ENCODE data around the gene SMAD3. TPM values are rescaled to one million over a fixed set of nuclear protein-coding genes. Genes with fewer than 3 reads are reported as not detected.

Gene SMAD3
- total and polyA plus RNA-seq, 2 of the 8 experiments (the other 6 are each of a cell fraction or from before 2014, with no cell fraction given) = 10.1 to 12.4 TPM

DNA sequence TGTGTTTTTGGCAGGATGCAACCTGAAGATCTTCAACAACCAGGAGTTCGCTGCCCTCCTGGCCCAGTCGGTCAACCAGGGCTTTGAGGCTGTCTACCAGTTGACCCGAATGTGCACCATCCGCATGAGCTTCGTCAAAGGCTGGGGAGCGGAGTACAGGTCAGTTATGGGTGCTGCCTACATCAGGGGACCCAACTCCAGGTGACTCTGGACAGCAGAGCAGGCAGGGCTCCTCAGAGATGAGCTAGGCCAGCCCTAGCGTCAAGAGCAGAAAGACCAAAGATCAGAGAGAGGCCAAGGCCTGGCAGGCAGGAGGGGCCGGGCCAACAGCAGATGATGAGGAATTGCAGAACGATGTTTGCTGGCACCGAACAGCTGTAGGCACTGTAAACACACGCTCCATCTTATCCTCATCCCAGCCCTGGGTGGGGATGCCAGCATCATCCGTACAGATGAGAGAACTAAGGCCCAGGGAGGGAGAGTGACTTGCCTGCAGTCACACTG is 122.0 kb downstream of the SMAD3 start:
- no peak overlapping the region; the same call in 1 of the 2 replicates for H4K8ac ChIP-seq (ENCODE audit: extremely low read depth, insufficient read depth, low read length)
- no peaks in the 10 kb centered on the region for H3K9me3 ChIP-seq (ENCODE audit: insufficient read depth in 2 of 2, low read depth in 1 of 2, low read length in 1 of 2)
- H2AFZ ChIP-seq (ENCODE audit: low read length) = no peak overlapping the region
- no peak for DNase-seq (ENCODE audit: low read depth in 1 of 2, low spot score in 2 of 2)
- FAIRE-seq = no peak
- POLR2A ChIA-PET (ENCODE audit: partially characterized antibody) = interaction anchor here (1.4 kb wide), 1 partner anchor 11 kb away, joined by 4 read pairs; no protein-coding TSS in a partner anchor
- no peaks in the 10 kb centered on the region for H3K23me2 ChIP-seq (ENCODE audit: low read depth, low read length)
- WGBS, 2 experiments (ENCODE audit: extremely low coverage in 1 of 2, insufficient coverage in 1 of 2, insufficient read length in 1 of 2, insufficient replicate concordance in 2 of 2, low coverage in 1 of 2, low lambda C conversion rate in 2 of 2, missing lambda C conversion rate in 1 of 2) = 94% methylated on average over 12 of the region's 12 CpGs; no CpG with 5 or more reads in 1 of the 2 experiments
- no peak overlapping the region for H2BK15ac ChIP-seq (ENCODE audit: low read length)
- no peak overlapping the region for H3K4ac ChIP-seq (replicated peaks; ENCODE audit: insufficient read length, low read depth, low read length)
- H3K18ac ChIP-seq (ENCODE audit: extremely low read depth, low read length) = no peak overlapping the region
- no peaks in the 10 kb centered on the region for H3K27me3 ChIP-seq (replicated peaks in 1 of 4; ENCODE audit: control insufficient read depth in 3 of 4, extremely low read depth in 1 of 4, insufficient read depth in 3 of 4, low read length in 3 of 4)
- no peak overlapping the region for H3K14ac ChIP-seq (ENCODE audit: insufficient read length)
- no peak overlapping the region for H2AK5ac ChIP-seq (ENCODE audit: low read depth, low read length)
- H3K4me1 ChIP-seq (replicated peaks in 1 of 4; ENCODE audit: control insufficient read depth in 3 of 4, insufficient read depth in 4 of 4, low read length in 3 of 4) = peaks cover 0 to 2% (median 0%) of the 10 kb centered on the region in 4 experiments; a peak in 1 of 7 replicates
- H3K4me3 ChIP-seq (ENCODE audit: extremely low read depth in 1 of 4, insufficient read depth in 2 of 4, low read depth in 3 of 4, low read length in 4 of 4) = no peak overlapping the region
- no peak overlapping the region for H2BK12ac ChIP-seq (ENCODE audit: low read depth, low read length)
- no peak overlapping the region for H3K27ac ChIP-seq (ENCODE audit: low read depth, low read length)
- H3K4me2 ChIP-seq (ENCODE audit: insufficient read depth in 1 of 2, low read depth in 2 of 2, low read length in 2 of 2) = no peak overlapping the region
- H2BK5ac ChIP-seq (ENCODE audit: low read depth, low read length) = no peak overlapping the region
- peaks cover 0 to 15% (median 4%) of the 10 kb centered on the region in 4 experiments; a peak in 7 of 8 replicates for H3K36me3 ChIP-seq (ENCODE audit: control insufficient read depth in 2 of 4, insufficient read depth in 4 of 4, low read length in 3 of 4)
- CTCF ChIA-PET (ENCODE audit: partially characterized antibody) = interaction anchor here (1.1 to 3.0 kb wide), 4 partner anchors 9 to 284 kb away, joined by 4 to 14 read pairs (median 8); no protein-coding TSS in a partner anchor
- H2BK20ac ChIP-seq (ENCODE audit: low read length) = no peak overlapping the region
- H3K56ac ChIP-seq (replicated peaks; ENCODE audit: insufficient read length, low read depth, low read length) = no peak overlapping the region
- H3K23ac ChIP-seq (ENCODE audit: insufficient read length) = no peak overlapping the region
- no peak overlapping the region for H3K9ac ChIP-seq (replicated peaks in 1 of 4; ENCODE audit: extremely low read depth in 1 of 4, low read depth in 3 of 4, low read length in 3 of 4)
- no peak overlapping the region for H4K91ac ChIP-seq (replicated peaks; ENCODE audit: insufficient read length, low read length)
- no peaks in the 10 kb centered on the region for H3K79me2 ChIP-seq (ENCODE audit: control insufficient read depth in 1 of 2, insufficient read depth in 2 of 2, low read length in 2 of 2)
- H4K5ac ChIP-seq (ENCODE audit: insufficient read length, low read depth, low read length) = no peak overlapping the region
- no peaks in the 10 kb centered on the region for H3K79me1 ChIP-seq (ENCODE audit: low read depth, low read length)
- H2BK120ac ChIP-seq (replicated peaks; ENCODE audit: low read depth, low read length) = no peak overlapping the region
- peaks cover 0 to 2% of the 10 kb centered on the region in 2 experiments for H4K20me1 ChIP-seq (replicated peaks in 1 of 2; ENCODE audit: control insufficient read depth in 1 of 2, insufficient read depth in 2 of 2, low read length in 2 of 2)
- TF ChIP-seq SP4 (IDR thresholded peaks at IDR 0.05; ENCODE audit: low read length) (no peak), SUZ12 (IDR thresholded peaks at IDR 0.05; ENCODE audit: low read length) (no peak), TBP (IDR thresholded peaks at IDR 0.05; ENCODE audit: low read depth, low read length) (no peak), SIX5 (IDR thresholded peaks at IDR 0.05; ENCODE audit: low read depth, low read length) (no peak), MAFK (IDR thresholded peaks at IDR 0.05; ENCODE audit: low read depth, low read length) (no peak), CBX8 (IDR thresholded peaks at IDR 0.05; ENCODE audit: borderline replicate concordance, low read depth, low read length) (no peak), CHD1 (IDR thresholded peaks at IDR 0.05; ENCODE audit: low read depth, low read length) (no peak), HDAC2 (IDR thresholded peaks at IDR 0.05; ENCODE audit: borderline replicate concordance in 1 of 2, low read depth in 2 of 2, low read length in 2 of 2) (no peak), TCF12 (IDR thresholded peaks at IDR 0.05; ENCODE audit: low read depth, low read length) (no peak), SP2 (IDR thresholded peaks at IDR 0.05; ENCODE audit: low read length) (no peak), TEAD4 (IDR thresholded peaks at IDR 0.05; ENCODE audit: low read depth, low read length) (no peak), RBBP5 (IDR thresholded peaks at IDR 0.05; ENCODE audit: borderline replicate concordance, low read depth, low read length) (no peak), CBX5 (IDR thresholded peaks at IDR 0.05; ENCODE audit: low read depth, low read length) (no peak), YY1 (IDR thresholded peaks at IDR 0.05; ENCODE audit: low read depth, low read length) (no peak), SRF (IDR thresholded peaks at IDR 0.05; ENCODE audit: low read depth, low read length) (no peak)

Measured in H1 (cell line).